Activated naive CD4-positive, alpha-beta T cell treated with anti-CD3 and anti-CD28 coated beads for 36 hours (primary cell): ENCODE measurements around the gene POLDIP3. TPM values are rescaled to one million over a fixed set of nuclear protein-coding genes. Genes with fewer than 3 reads are reported as not detected.
"Not testable (repeated sequence)": the region's sequence is repeated elsewhere in the genome, so short reads cannot be mapped to it uniquely, and the experiment has no call there.

Source experiments
- CTCF ChIA-PET: fragments of 350-600 bp; sonication (Branson Sonifier 250); formaldehyde crosslinking; loops from one replicate; lab custom pipeline; 2021; ENCODE audit warnings: antibody characterized with exemption; lab: Charles Lee
- DNase-seq: peaks from one replicate; pipeline ENCODE4 v3.0.0-alpha.2; 2020
- H3K27ac Mint-ChIP-seq: one replicate; pipeline ENCODE4 v1.8.0; 2021; ENCODE audit warnings: mild to moderate bottlenecking, mixed read lengths
- H3K27me3 Mint-ChIP-seq: one replicate; pipeline ENCODE4 v1.8.0; 2021; ENCODE audit warnings: low read depth, mixed read lengths
- H3K36me3 Mint-ChIP-seq: one replicate; pipeline ENCODE4 v1.8.0; 2021; ENCODE audit warnings: low read depth, mixed read lengths
- H3K4me1 Mint-ChIP-seq: one replicate; pipeline ENCODE4 v1.8.0; 2021; ENCODE audit warnings: low read depth, mixed read lengths
- H3K4me3 Mint-ChIP-seq: one replicate; pipeline ENCODE4 v1.8.0; 2021; ENCODE audit warnings: mild to moderate bottlenecking, moderate library complexity, mixed read lengths
- H3K9me3 Mint-ChIP-seq: one replicate; pipeline ENCODE4 v1.8.0; 2021; ENCODE audit warnings: mixed read lengths
- intact Hi-C: fragments of 100-400 bp; cut with micrococcal nuclease; formaldehyde crosslinking; loops from one replicate; pipeline ENCODE4 v1.15.1; 2023
- total RNA-seq, 2 experiments: library from RNA; stranded (reverse); gene quantifications; one replicate each; pipeline ENCODE4 v1.2.3, GENCODE V29; 2021

Gene POLDIP3
- total RNA-seq, 2 experiments from 2014 or later: 83.7 to 93.8 TPM

GRCh38 chr22:42535082-42535731, 79.5 kb downstream of the POLDIP3 start:
- H3K36me3 Mint-ChIP-seq, H3K4me3 Mint-ChIP-seq, DNase-seq, H3K27ac Mint-ChIP-seq, H3K27me3 Mint-ChIP-seq, intact Hi-C loops, H3K9me3 Mint-ChIP-seq, CTCF ChIA-PET: not testable (repeated sequence)
- H3K4me1 Mint-ChIP-seq: peaks cover 18% of the 10 kb centered on the region

Other genes starting within 250 kb of the POLDIP3 start
- under 1 TPM; 0.10 to 0.15 TPM for gene NFAM1, start 182.5 kb downstream of the POLDIP3 start, total RNA-seq
- gene RRP7A, start 95.1 kb downstream of the POLDIP3 start, total RNA-seq: 100 to 1,000 TPM; 104 to 111 TPM
- gene SERHL2, start 60.9 kb downstream of the POLDIP3 start, total RNA-seq: 1 to 10 TPM in 1 of 2 experiments, under 1 TPM in 1; 0.36 to 1.3 TPM
- gene ATP5MGL, start 25.7 kb upstream of the POLDIP3 start, total RNA-seq: under 1 TPM in 1 of 2 experiments, not detected in 1; 0.40 TPM
- gene CYB5R3, start 34.5 kb upstream of the POLDIP3 start, total RNA-seq: 10 to 100 TPM; 61.2 to 63.9 TPM
- gene A4GALT, start 106.0 kb upstream of the POLDIP3 start, total RNA-seq: not detected
- 10 to 100 TPM; 25.6 to 28.6 TPM for gene ARFGAP3, start 242.4 kb upstream of the POLDIP3 start, total RNA-seq